B cell (primary cell): Measurements from ENCODE around the gene BRINP3. TPM values are rescaled to one million over a fixed set of nuclear protein-coding genes. Genes with fewer than 3 reads are reported as not detected.

Experiments
- ATAC-seq: fragments of 200-7000 bp; cut with Tn5 transposase; one replicate; pipeline ENCODE4 v1.10.0; 2021; ENCODE audit warnings: low read depth, mild to moderate bottlenecking, moderate number of reproducible peaks, moderate library complexity
- CTCF ChIA-PET: fragments of 350-600 bp; sonication (Branson Sonifier 250); formaldehyde crosslinking; loops from one replicate; lab custom pipeline; 2021; ENCODE audit warnings: antibody characterized with exemption, inconsistent platforms; lab: Charles Lee
- POLR2A ChIA-PET: fragments of 350-600 bp; sonication (Branson Sonifier 250); formaldehyde crosslinking; loops from one replicate; lab custom pipeline; 2021; ENCODE audit warnings: antibody characterized with exemption; lab: Charles Lee
- DNase-seq: peaks from one replicate; pipeline ENCODE4 v3.0.0; 2013
- H2AFZ ChIP-seq: 2 replicates; pipeline ENCODE4 v1.6.1; 2012; ENCODE audit warnings: mild to moderate bottlenecking, low read depth, low read length; ENCODE audit not compliant: insufficient read depth, poor library complexity, severe bottlenecking
- H3K27ac ChIP-seq, 2 donors: 1 replicate in 1 of 2; 2 replicates in 1 of 2; pipeline ENCODE4 v1.5.1; 2012 to 2013; ENCODE audit warnings: low read length in 2 of 2, mild to moderate bottlenecking in 2 of 2, moderate library complexity in 1 of 2
- H3K27me3 ChIP-seq, 4 experiments: fragments of 200-600 bp in 1 of 4; sonication (generic) in 1 of 4; replicated peaks in 1 of 4; 1 replicate in 2 of 4; 2 replicates in 2 of 4; pipeline versions ENCODE4 v1.6.1 to v1.7.0; 2013 to 2016; ENCODE audit warnings: low read length in 3 of 4, mild to moderate bottlenecking in 2 of 4, mixed read lengths in 1 of 4, moderate library complexity in 1 of 4; ENCODE audit not compliant: insufficient read depth in 4 of 4, control insufficient read depth in 3 of 4; ENCODE audit errors: control extremely low read depth in 1 of 4
- H3K36me3 ChIP-seq, 2 experiments: replicated peaks in 1 of 2; 1 replicate in 1 of 2; 2 replicates in 1 of 2; pipeline versions ENCODE4 v1.6.1 to v1.7.1; 2013; ENCODE audit warnings: low read length in 1 of 2; ENCODE audit not compliant: insufficient read depth in 2 of 2, control insufficient read depth in 1 of 2; ENCODE audit errors: control extremely low read depth in 1 of 2, extremely low read depth in 1 of 2
- H3K4me1 ChIP-seq, 2 donors: fragments of 200-600 bp in 1 of 2; sonication (generic) in 1 of 2; 1 replicate in 1 of 2; 2 replicates in 1 of 2; pipeline versions ENCODE4 v1.5.1 to v1.6.1; 2013 to 2017; ENCODE audit warnings: low read length in 2 of 2; ENCODE audit not compliant: control insufficient read depth in 2 of 2, insufficient read depth in 2 of 2
- H3K4me2 ChIP-seq: replicated peaks from 2 replicates; pipeline ENCODE3; 2012; ENCODE audit warnings: mild to moderate bottlenecking, low read depth, low read length; ENCODE audit not compliant: poor library complexity, severe bottlenecking
- H3K4me3 ChIP-seq, 5 experiments: fragments of 200-600 bp in 1 of 5; sonication (generic) in 1 of 5; 1 replicate in 3 of 5; 2 replicates in 2 of 5; pipeline versions ENCODE4 v1.5.1 to v1.7.0; 2011 to 2016; ENCODE audit warnings: low read length in 4 of 5, mild to moderate bottlenecking in 4 of 5, low read depth in 2 of 5, control low read depth in 1 of 5, moderate library complexity in 1 of 5; ENCODE audit not compliant: insufficient read depth in 1 of 5; ENCODE audit errors: control extremely low read depth in 1 of 5, extremely low read depth in 1 of 5
- H3K79me2 ChIP-seq: fragments of 200-600 bp; sonication (generic); one replicate; pipeline ENCODE4 v1.6.0; 2016; ENCODE audit warnings: low read length; ENCODE audit not compliant: control insufficient read depth, insufficient read depth
- H3K9ac ChIP-seq: fragments of 200-600 bp; sonication (generic); 2 replicates; pipeline ENCODE4 v1.6.1; 2017; ENCODE audit warnings: mild to moderate bottlenecking, low read length, moderate library complexity
- H3K9me3 ChIP-seq, 3 donors: one replicate each; pipeline versions ENCODE4 v1.6.1 to v1.7.1; 2013; ENCODE audit warnings: low read length in 2 of 3; ENCODE audit not compliant: control insufficient read depth in 2 of 3, insufficient read depth in 1 of 3; ENCODE audit errors: control extremely low read depth in 1 of 3
- H4K20me1 ChIP-seq: 2 replicates; pipeline ENCODE4 v1.6.0; 2012; ENCODE audit warnings: mild to moderate bottlenecking, low read length; ENCODE audit not compliant: insufficient read depth, control insufficient read depth, poor library complexity, severe bottlenecking
- H3K27ac Mint-ChIP-seq: one replicate; pipeline ENCODE4 v1.8.0; 2021; ENCODE audit warnings: mixed read lengths
- H3K27me3 Mint-ChIP-seq: one replicate; pipeline ENCODE4 v1.8.0; 2021; ENCODE audit warnings: mixed read lengths
- H3K4me1 Mint-ChIP-seq: one replicate; pipeline ENCODE4 v1.8.0; 2021; ENCODE audit warnings: mixed read lengths
- H3K4me3 Mint-ChIP-seq: one replicate; pipeline ENCODE4 v1.8.0; 2021; ENCODE audit warnings: mixed read lengths
- H3K9me3 Mint-ChIP-seq: one replicate; pipeline ENCODE4 v1.8.0; 2022; ENCODE audit warnings: mixed read lengths; ENCODE audit not compliant: insufficient read depth
- CTCF ChIP-seq: fragments of 200-600 bp; IDR thresholded peaks from one replicate; pipeline ENCODE4 v1.8.0; 2022; ENCODE audit warnings: antibody characterized with exemption, mild to moderate bottlenecking
- EZH2 ChIP-seq: IDR thresholded peaks from 2 replicates; pipeline ENCODE4 v1.6.1; 2012; ENCODE audit warnings: borderline replicate concordance, low read depth, mild to moderate bottlenecking, moderate library complexity, low read length; ENCODE audit not compliant: insufficient read depth, poor library complexity, severe bottlenecking
- WGBS: methylation state at CpG from one replicate; pipeline ENCODE4 v1.1.5; 2013; ENCODE audit warnings: missing lambda C conversion rate; ENCODE audit not compliant: insufficient coverage; 5-methylcytosine and 5-hydroxymethylcytosine counted together
- intact Hi-C: fragments of 100-400 bp; cut with micrococcal nuclease; formaldehyde crosslinking; loops from one replicate; pipeline ENCODE4 v1.10.0; 2022
- polyA plus RNA-seq: library from polyadenylated mRNA; depleted of rRNA; stranded (reverse); fragments of >200 nt; gene quantifications from 2 replicates; pipeline ENCODE4 v1.2.3, GENCODE V29; 2012
- total RNA-seq, 2 donors: library from RNA; stranded (reverse); fragments of 120-200 nt in 1 of 2; gene quantifications; 1 replicate in 1 of 2; 2 replicates in 1 of 2; pipeline versions ENCODE4 v1.2.3 to v1.2.4, GENCODE V29; 2013 to 2022

The BRINP3 gene
- total and polyA plus RNA-seq, 2 donors (not counting 1 experiment from before 2014, with no cell fraction given), result not detected

DNA sequence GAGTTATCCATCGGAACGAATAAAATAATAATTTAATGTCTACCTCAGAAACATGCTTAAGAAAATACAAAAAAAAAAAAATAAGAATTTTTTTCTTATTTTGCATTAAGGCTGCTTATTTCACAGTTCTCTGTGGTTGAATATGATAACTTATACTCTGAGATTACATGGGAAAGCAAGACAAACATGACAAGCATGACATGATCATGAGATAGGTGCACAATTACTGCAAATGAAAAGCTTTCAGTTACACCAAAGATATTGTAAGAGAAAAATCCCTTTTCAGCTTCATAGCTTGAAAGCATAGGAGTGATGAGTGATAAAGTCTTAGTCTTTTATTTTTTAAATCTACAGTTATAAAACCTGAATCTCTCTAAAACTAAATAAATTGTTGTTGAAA is 154.1 kb downstream of the BRINP3 start:
- no CpG with 5 or more reads among the region's 2 CpGs for WGBS
- CTCF ChIA-PET, result interaction anchor here (0.7 kb wide), 1 partner anchor 9 kb away, joined by 3 read pairs; no protein-coding TSS in a partner anchor

DNA sequence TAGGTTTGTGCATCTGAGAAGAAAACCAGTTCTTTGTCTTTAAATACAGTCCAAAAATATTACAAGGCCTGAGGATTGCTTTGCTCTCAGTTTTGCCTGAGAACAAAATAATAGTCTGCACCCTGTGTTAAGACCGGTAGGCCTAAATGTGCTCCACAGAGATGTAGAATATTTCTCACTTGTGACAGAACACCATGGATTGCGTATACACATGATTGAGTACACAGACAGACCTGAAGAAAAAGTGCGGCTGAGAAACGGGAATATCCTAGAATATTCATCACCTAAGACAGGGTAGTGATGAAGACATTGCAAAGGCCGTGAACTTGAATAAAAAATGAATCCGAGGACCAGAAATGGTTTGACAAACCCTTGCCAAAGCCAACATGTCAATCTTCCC is 155.4 kb downstream of the BRINP3 start:
- Mint-ChIP-seq H3K9me3 (peaks cover 6% of the 10 kb centered on the region), H3K4me3 (no peak overlapping the region), H3K27me3 (no peaks in the 10 kb centered on the region), H3K27ac (no peak overlapping the region), H3K4me1 (no peaks in the 10 kb centered on the region)
- Histone ChIP-seq H3K4me3 (no peak overlapping the region), H3K9me3 (no peaks in the 10 kb centered on the region), H3K4me2 (no peak overlapping the region), H3K27ac (no peak overlapping the region), H2AFZ (no peak overlapping the region), H3K36me3 (no peaks in the 10 kb centered on the region), H4K20me1 (no peaks in the 10 kb centered on the region), H3K4me1 (no peaks in the 10 kb centered on the region), H3K9ac (no peak overlapping the region), H3K27me3 (no peaks in the 10 kb centered on the region), H3K79me2 (no peaks in the 10 kb centered on the region)
- intact Hi-C loops, result no loop called here
- DNase-seq (no peak), ATAC-seq (no peak)
- ChIA-PET CTCF (no interaction called here), POLR2A (no interaction called here)
- no peak for TF ChIP-seq CTCF
- no peak for TF ChIP-seq EZH2
- WGBS, result 100% methylated on average over 1 of the region's 6 CpGs

More for the DNA sequence above, 154.1 kb downstream of the BRINP3 start:
- Mint-ChIP-seq H3K4me1 (no peaks in the 10 kb centered on the region), H3K9me3 (peaks cover 6% of the 10 kb centered on the region), H3K4me3 (no peak overlapping the region), H3K27me3 (no peaks in the 10 kb centered on the region), H3K27ac (no peak overlapping the region)
- Histone ChIP-seq H3K4me1 (no peaks in the 10 kb centered on the region), H3K36me3 (no peaks in the 10 kb centered on the region), H3K4me3 (no peak overlapping the region), H3K9me3 (no peaks in the 10 kb centered on the region), H3K9ac (no peak overlapping the region), H3K4me2 (no peak overlapping the region), H3K79me2 (no peaks in the 10 kb centered on the region), H3K27me3 (no peaks in the 10 kb centered on the region), H4K20me1 (no peaks in the 10 kb centered on the region), H3K27ac (no peak overlapping the region), H2AFZ (no peak overlapping the region)
- TF ChIP-seq EZH2 (no peak), CTCF (no peak)
- POLR2A ChIA-PET, result no interaction called here
- intact Hi-C loops, result no loop called here
- ATAC-seq (no peak), DNase-seq (no peak)
